ENCODE data around the gene DENND2A.
A peak's percentile ranks its signal among the peaks of the same experiment; 100 is the strongest.

The DENND2A gene

GRCh38 chr7:140640060-140640637 is 464 bp downstream of the DENND2A start:
- Histone ChIP-seq H3K36me3 (no peaks in the 10 kb centered on the region), H3K4me3 (ENCODE audit: low read depth in 1 of 2, low read length in 1 of 2) (peak overlapping the region in 1 of 2 experiments; percentile 35), H3K9me3 (no peaks in the 10 kb centered on the region), H3K4me1 (ENCODE audit: control insufficient read depth in 1 of 2, insufficient read depth in 1 of 2, low read depth in 1 of 2, low read length in 1 of 2) (peaks cover 7 to 17% of the 10 kb centered on the region in 2 experiments), H3K27me3 (peaks cover 98% of the 10 kb centered on the region), H3K27ac (no peak overlapping the region)
- TF ChIP-seq, protein P1, sequence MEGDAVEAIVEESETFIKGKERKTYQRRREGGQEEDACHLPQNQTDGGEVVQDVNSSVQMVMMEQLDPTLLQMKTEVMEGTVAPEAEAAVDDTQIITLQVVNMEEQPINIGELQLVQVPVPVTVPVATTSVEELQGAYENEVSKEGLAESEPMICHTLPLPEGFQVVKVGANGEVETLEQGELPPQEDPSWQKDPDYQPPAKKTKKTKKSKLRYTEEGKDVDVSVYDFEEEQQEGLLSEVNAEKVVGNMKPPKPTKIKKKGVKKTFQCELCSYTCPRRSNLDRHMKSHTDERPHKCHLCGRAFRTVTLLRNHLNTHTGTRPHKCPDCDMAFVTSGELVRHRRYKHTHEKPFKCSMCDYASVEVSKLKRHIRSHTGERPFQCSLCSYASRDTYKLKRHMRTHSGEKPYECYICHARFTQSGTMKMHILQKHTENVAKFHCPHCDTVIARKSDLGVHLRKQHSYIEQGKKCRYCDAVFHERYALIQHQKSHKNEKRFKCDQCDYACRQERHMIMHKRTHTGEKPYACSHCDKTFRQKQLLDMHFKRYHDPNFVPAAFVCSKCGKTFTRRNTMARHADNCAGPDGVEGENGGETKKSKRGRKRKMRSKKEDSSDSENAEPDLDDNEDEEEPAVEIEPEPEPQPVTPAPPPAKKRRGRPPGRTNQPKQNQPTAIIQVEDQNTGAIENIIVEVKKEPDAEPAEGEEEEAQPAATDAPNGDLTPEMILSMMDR (IDR thresholded peaks at IDR 0.05) = no peak

- TF ChIP-seq, protein P1 (IDR thresholded peaks at IDR 0.05) = no peak
- Histone ChIP-seq H3K4me1 (ENCODE audit: control insufficient read depth in 1 of 2, insufficient read depth in 1 of 2, low read depth in 1 of 2, low read length in 1 of 2) (peaks cover 7 to 17% of the 10 kb centered on the region in 2 experiments), H3K4me3 (ENCODE audit: low read depth in 1 of 2, low read length in 1 of 2) (peak overlapping the region in 1 of 2 experiments; percentile 35), H3K27me3 (peaks cover 94% of the 10 kb centered on the region), H3K9me3 (no peaks in the 10 kb centered on the region), H3K27ac (no peak overlapping the region), H3K36me3 (no peaks in the 10 kb centered on the region)
Measured at GRCh38 chr7:140639366-140640053, 1.1 kb downstream of the DENND2A start.

- Histone ChIP-seq H3K27me3 (peaks cover 86% of the 10 kb centered on the region), H3K4me1 (ENCODE audit: control insufficient read depth in 1 of 2, insufficient read depth in 1 of 2, low read depth in 1 of 2, low read length in 1 of 2) (peaks cover 7 to 17% of the 10 kb centered on the region in 2 experiments), H3K9me3 (no peaks in the 10 kb centered on the region), H3K4me3 (ENCODE audit: low read depth in 1 of 2, low read length in 1 of 2) (no peak overlapping the region), H3K27ac (no peak overlapping the region), H3K36me3 (no peaks in the 10 kb centered on the region)
- TF ChIP-seq, protein P1 (IDR thresholded peaks at IDR 0.05) = no peak
Measured at GRCh38 chr7:140638173-140638791, 2.3 kb downstream of the DENND2A start.

DNA sequence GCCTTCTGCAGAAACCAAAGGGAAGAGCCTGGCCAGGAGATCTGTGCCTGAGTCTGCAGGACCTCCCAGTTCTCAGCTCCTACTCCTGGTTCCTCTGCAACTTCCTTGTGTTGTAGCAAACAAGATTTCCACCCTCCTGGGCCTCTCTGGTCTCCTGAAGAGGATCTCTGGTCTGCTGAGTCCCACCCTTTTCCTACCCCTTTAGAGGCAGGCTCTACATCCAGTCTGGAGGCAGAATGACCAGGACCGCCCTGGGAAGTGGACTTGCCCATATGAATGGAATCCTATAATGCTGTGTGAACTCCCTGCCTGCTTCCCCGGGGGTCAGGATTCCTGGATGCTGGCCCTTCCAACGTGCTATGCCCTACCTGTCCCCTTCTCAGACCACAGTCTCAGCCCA is 3.2 kb downstream of the DENND2A start:
- TF ChIP-seq, protein P1 (IDR thresholded peaks at IDR 0.05) = no peak
- H3K36me3 ChIP-seq = no peaks in the 10 kb centered on the region
- peaks cover 82% of the 10 kb centered on the region for H3K27me3 ChIP-seq

DNA sequence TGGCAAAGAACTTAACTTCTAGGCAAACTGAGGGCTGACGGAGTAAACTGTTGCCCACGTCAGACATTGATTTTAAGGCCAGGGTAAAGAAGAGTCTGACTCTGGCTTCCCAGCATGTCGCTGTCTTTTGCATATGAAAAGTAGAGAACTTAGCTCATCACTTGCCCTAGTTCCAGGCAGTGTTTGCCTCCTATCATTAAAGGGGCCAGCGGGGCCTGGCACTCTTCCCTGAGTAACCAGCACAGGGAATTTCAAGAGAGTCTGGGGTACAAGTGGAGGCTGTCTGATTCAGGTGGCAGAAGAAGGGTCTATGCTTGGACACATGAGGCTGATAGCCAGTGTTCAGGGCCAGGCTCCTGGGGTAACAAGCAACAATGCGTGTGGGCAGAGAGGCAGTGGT is 4.8 kb downstream of the DENND2A start:
- TF ChIP-seq, protein P1 (IDR thresholded peaks at IDR 0.05) = no peak
- Histone ChIP-seq H3K9me3 (no peaks in the 10 kb centered on the region), H3K4me1 (ENCODE audit: control insufficient read depth in 1 of 2, insufficient read depth in 1 of 2, low read depth in 1 of 2, low read length in 1 of 2) (peaks cover 7 to 12% of the 10 kb centered on the region in 2 experiments), H3K27ac (no peak overlapping the region), H3K4me3 (ENCODE audit: low read depth in 1 of 2, low read length in 1 of 2) (no peak overlapping the region), H3K36me3 (no peaks in the 10 kb centered on the region), H3K27me3 (peaks cover 82% of the 10 kb centered on the region)

More for the DNA sequence above, 3.2 kb downstream of the DENND2A start:
- H3K4me3 ChIP-seq (ENCODE audit: low read depth in 1 of 2, low read length in 1 of 2) = no peak overlapping the region
- no peak overlapping the region for H3K27ac ChIP-seq
- no peaks in the 10 kb centered on the region for H3K9me3 ChIP-seq
- peaks cover 7 to 17% of the 10 kb centered on the region in 2 experiments for H3K4me1 ChIP-seq (ENCODE audit: control insufficient read depth in 1 of 2, insufficient read depth in 1 of 2, low read depth in 1 of 2, low read length in 1 of 2)
